NCI-H2107 treated with DMSO at 0.1 percent for 48 hours (cell line): ENCODE data around the gene EIF2B5.

Experiments
- DNase-seq: peaks from one replicate; lab custom pipeline; 2025; ENCODE audit not compliant: unreplicated experiment; lab: John Stamatoyannopoulos, UW

EIF2B5 gene

GRCh38 chr3:184192889-184193288 is 57.7 kb downstream of the EIF2B5 start:
- no peak for DNase-seq

GRCh38 chr3:184193991-184194539 is 58.9 kb downstream of the EIF2B5 start:
- no peak for DNase-seq
